Stimulated activated CD8-positive, alpha-beta memory T cell treated with anti-CD3 and anti-CD28 coated beads, Interleukin-4, amount 100 ng/mL, for 1 hour (primary cell): ENCODE measurements around the gene P4HA3.
"Not testable (repeated sequence)": the region's sequence is repeated elsewhere in the genome, so short reads cannot be mapped to it uniquely, and the experiment has no call there.

Experiments
- DNase-seq, 2 donors: peaks; one replicate each; pipeline ENCODE4 v3.0.0-alpha.2; 2020; ENCODE audit warnings: low read depth in 2 of 2, low spot score in 1 of 2

The P4HA3 gene

GRCh38 chr11:74311352-74311926 lies at the start of gene P4HA3:
P4HA3 (minus strand) TSS chr11:74311640; CDS start chr11:74311611, 29 bp downstream.
- peak in 1 of 2 donors; percentile 16 for DNase-seq

- no peak for DNase-seq
These were observed 46.0 kb upstream of the P4HA3 start for GRCh38 chr11:74357449-74357848.

- DNase-seq = no peak
These were observed 44.2 kb upstream of the P4HA3 start for GRCh38 chr11:74355626-74356025.

- no peak for DNase-seq
These were observed 42.6 kb upstream of the P4HA3 start for GRCh38 chr11:74354036-74354435.

GRCh38 chr11:74347381-74347780 lies 35.9 kb upstream of the P4HA3 start:
- DNase-seq = no peak

GRCh38 chr11:74345420-74345819 lies 34.0 kb upstream of the P4HA3 start:
- DNase-seq = no peak

GRCh38 chr11:74341921-74342320 lies 30.5 kb upstream of the P4HA3 start:
- DNase-seq = no peak

GRCh38 chr11:74339619-74340018 lies 28.2 kb upstream of the P4HA3 start:
- DNase-seq = no peak

- DNase-seq = no peak
These were observed 27.5 kb upstream of the P4HA3 start for GRCh38 chr11:74338963-74339362.

GRCh38 chr11:74333193-74333592 lies 21.8 kb upstream of the P4HA3 start:
- DNase-seq = no peak

GRCh38 chr11:74332291-74332690 lies 20.9 kb upstream of the P4HA3 start:
- no peak for DNase-seq

- DNase-seq = not testable (repeated sequence)
These were observed 19.6 kb upstream of the P4HA3 start for GRCh38 chr11:74331000-74331399.

- no peak for DNase-seq
These were observed 18.8 kb upstream of the P4HA3 start for GRCh38 chr11:74330075-74330858.

- no peak for DNase-seq
These were observed 15.6 kb upstream of the P4HA3 start for GRCh38 chr11:74327076-74327475.

GRCh38 chr11:74326665-74327064 lies 15.2 kb upstream of the P4HA3 start:
- DNase-seq = no peak

GRCh38 chr11:74325649-74326645 lies 14.5 kb upstream of the P4HA3 start:
- no peak for DNase-seq

GRCh38 chr11:74322667-74323066 lies 11.2 kb upstream of the P4HA3 start:
- DNase-seq = no peak

- no peak for DNase-seq
These were observed 10.2 kb upstream of the P4HA3 start for GRCh38 chr11:74321487-74322188.

GRCh38 chr11:74320538-74320937 lies 9.1 kb upstream of the P4HA3 start:
- DNase-seq = no peak

GRCh38 chr11:74319139-74319816 lies 7.8 kb upstream of the P4HA3 start:
- no peak for DNase-seq
